Central memory CD8-positive, alpha-beta T cell (primary cell): Measurements from ENCODE around the gene TBC1D8B.
A peak's percentile ranks its signal among the peaks of the same experiment; 100 is the strongest.
"Not testable (repeated sequence)": the region's sequence is repeated elsewhere in the genome, so short reads cannot be mapped to it uniquely, and the experiment has no call there.

Experiments
- ATAC-seq: fragments of 150-1000 bp; cut with Tn5 transposase; replicated peaks from 2 replicates; pipeline ENCODE4 v1.10.0; 2022; ENCODE audit warnings: mild to moderate bottlenecking, moderate FRiP score, moderate number of reproducible peaks; ENCODE audit not compliant: poor library complexity, severe bottlenecking; ENCODE audit errors: extremely low read depth
- DNase-seq, 2 donors: peaks; one replicate each; pipeline ENCODE4 v3.0.0; 2021; ENCODE audit warnings: low spot score in 2 of 2
- H3K27ac Mint-ChIP-seq: one replicate; pipeline ENCODE4 v1.8.0; 2022; ENCODE audit warnings: low read depth, mild to moderate bottlenecking, moderate library complexity, mixed read lengths
- H3K27me3 Mint-ChIP-seq: one replicate; pipeline ENCODE4 v1.8.0; 2022; ENCODE audit warnings: mixed read lengths
- H3K36me3 Mint-ChIP-seq: one replicate; pipeline ENCODE4 v1.8.0; 2022; ENCODE audit warnings: mild to moderate bottlenecking, moderate library complexity, mixed read lengths; ENCODE audit not compliant: insufficient read depth
- H3K4me1 Mint-ChIP-seq: one replicate; pipeline ENCODE4 v1.8.0; 2022; ENCODE audit warnings: mixed read lengths
- H3K4me3 Mint-ChIP-seq: one replicate; pipeline ENCODE4 v1.8.0; 2022; ENCODE audit warnings: mild to moderate bottlenecking, moderate library complexity, mixed read lengths
- H3K9me3 Mint-ChIP-seq: one replicate; pipeline ENCODE4 v1.8.0; 2022; ENCODE audit warnings: mixed read lengths

Gene TBC1D8B

DNA sequence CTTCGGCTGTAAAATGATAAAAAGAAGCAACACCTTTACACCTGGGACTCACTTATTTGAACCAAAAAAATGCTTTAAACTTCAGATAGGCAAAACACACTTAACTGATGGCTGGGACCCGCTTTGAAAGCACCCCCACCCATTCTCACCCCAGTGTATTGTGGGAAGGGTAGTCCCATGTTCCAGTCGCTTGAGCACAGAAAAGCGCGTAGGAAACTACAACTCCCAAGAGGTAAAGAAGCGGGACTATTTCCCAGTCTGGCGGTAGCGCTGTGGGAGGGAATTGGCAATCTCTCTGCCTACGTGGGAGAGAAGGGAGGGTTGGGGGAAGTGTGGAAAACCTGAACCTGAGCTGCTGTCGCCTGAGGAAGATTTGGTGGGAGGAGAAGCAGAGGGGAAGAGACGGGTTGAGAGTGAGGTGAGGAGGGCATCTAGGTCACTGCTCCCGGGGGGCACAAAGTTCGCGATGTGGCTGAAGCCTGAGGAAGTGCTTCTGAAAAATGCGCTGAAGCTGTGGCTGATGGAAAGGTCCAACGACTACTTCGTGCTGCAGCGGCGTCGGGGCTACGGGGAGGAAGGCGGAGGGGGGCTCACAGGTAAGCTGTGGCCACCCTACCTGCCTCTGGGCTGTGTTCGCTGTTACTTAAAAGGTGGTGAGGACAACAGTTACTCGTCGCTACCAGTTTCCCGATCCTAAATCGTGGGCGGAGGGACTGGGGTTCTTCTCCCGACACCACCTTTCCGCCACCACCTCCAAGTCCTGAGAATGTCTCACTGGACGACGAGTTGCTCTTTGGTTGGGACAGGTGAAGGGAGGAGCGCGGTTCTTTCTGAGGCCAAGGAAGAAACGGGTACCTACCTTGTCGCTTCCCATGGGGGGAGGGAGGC, at the start of gene TBC1D8B:
TSS of gene TBC1D8B (plus strand) at position 286 of the 888 bp plus-strand sequence. CDS start at position 467, 181 bp downstream.
- no peaks in the 10 kb centered on the region for H3K36me3 Mint-ChIP-seq
- H3K4me3 Mint-ChIP-seq: peak within 1 kb of the TSS; percentile 84
- no peaks in the 10 kb centered on the region for H3K9me3 Mint-ChIP-seq
- peaks cover 12% of the 10 kb centered on the region for H3K4me1 Mint-ChIP-seq
- peaks cover 57% of the 10 kb centered on the region for H3K27me3 Mint-ChIP-seq
- no peak for DNase-seq
- H3K27ac Mint-ChIP-seq: no peak within 1 kb of the TSS
- ATAC-seq: peak; percentile 19

DNA sequence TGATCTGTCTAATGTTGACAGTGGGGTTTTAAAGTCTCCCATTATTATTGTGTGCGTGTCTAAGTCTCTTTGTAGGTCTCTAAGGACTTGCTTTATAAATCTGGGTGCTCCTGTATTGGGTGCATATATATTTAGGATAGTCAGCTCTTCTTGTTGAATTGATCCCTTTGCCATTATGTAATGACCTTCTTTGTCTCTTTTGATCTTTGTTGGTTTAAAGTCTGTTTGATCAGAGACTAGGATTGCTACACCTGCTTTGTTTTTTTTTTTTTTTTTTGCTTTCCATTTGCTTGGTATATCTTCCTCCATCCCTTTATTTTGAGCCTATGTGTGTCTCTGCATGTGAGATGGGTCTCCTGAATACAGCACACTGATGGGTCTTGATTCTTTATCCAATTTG, 33.2 kb upstream of the TBC1D8B start:
- H3K4me3 Mint-ChIP-seq: not testable (repeated sequence)

DNA sequence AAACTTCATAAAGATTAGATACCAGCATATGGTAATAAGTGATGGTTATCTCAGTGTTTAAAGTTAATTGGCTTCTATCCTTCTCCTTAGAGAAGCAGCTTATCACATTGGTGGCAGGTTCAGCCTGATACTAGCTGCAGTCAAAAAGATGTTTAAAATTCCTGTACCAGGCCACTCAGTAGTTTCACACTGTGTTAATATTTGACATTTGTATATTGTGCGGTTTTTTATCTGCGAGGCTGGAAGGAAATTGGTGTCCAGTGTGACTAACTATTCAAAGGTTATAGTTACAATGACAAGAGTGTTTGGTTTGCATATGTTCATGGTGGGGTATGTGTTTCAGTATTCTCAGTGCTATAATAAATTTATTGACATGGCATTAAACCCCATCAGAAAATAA, 27.5 kb upstream of the TBC1D8B start:
- no peak for DNase-seq
- no peak for ATAC-seq
- Mint-ChIP-seq H3K4me3 (no peak overlapping the region), H3K27me3 (peaks cover 14% of the 10 kb centered on the region), H3K27ac (no peak overlapping the region), H3K36me3 (no peaks in the 10 kb centered on the region), H3K4me1 (no peaks in the 10 kb centered on the region), H3K9me3 (no peaks in the 10 kb centered on the region)

More for the DNA sequence above, 33.2 kb upstream of the TBC1D8B start:
- ATAC-seq, H3K4me1 Mint-ChIP-seq, H3K36me3 Mint-ChIP-seq, H3K9me3 Mint-ChIP-seq, DNase-seq, H3K27me3 Mint-ChIP-seq, H3K27ac Mint-ChIP-seq: not testable (repeated sequence)

DNA sequence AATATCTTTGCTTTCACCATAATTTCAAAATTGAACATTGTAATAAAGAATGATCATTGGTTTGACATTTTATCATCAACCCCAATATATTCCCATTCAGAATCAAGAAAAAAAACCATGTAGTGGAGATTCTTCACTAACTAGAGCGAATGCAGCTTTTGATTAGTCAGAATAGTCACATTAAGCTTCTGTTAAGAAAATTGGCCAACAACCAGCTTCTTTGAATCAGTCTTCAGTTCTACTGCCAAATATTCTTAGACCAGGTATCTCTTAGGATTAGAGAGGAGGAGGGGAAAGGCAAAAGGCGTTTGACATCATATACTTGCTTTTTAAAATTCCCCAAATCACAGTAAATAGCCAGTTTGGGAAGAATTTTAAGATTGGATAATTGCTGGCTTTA, 22.2 kb upstream of the TBC1D8B start:
- H3K4me3 Mint-ChIP-seq: no peak overlapping the region
- ATAC-seq (no peak), DNase-seq (no peak)
- H3K4me1 Mint-ChIP-seq: no peaks in the 10 kb centered on the region
- peaks cover 5% of the 10 kb centered on the region for H3K27me3 Mint-ChIP-seq
- H3K36me3 Mint-ChIP-seq: no peaks in the 10 kb centered on the region
- H3K27ac Mint-ChIP-seq: no peak overlapping the region
- no peaks in the 10 kb centered on the region for H3K9me3 Mint-ChIP-seq

DNA sequence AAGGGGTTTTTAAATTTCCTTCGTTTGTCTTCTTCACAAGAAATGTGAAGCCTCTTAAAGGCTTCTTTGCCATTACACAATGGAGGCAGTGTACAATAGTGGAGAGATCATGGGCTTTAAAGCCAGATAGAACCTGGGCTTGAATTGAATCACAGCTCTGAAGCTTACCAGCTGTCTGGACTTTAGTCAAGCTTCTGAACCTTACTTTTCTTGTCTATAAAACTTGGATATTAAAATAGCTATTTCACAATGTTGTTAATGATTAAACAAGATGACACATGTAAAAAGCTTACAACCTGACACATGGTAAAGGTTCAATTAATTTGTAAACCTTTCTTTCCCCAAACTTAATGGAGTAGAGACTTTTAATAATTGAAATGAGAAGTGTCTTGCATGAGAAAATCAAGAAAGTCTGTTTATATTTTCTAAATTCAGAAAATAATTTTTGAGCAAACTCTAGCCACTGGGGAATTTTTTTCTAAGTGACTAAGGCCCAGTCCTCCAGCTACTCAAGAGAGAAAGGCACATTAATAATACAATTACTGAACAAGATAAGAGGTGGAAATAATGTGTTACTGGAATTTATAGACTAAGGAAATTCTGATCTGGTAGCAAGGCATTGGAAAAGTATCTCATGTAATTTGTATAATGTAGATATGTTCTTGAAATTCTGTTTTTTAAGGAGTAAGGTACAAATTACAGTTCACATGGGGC, 21.7 kb upstream of the TBC1D8B start:
- H3K27me3 Mint-ChIP-seq: peaks cover 11% of the 10 kb centered on the region
- no peaks in the 10 kb centered on the region for H3K9me3 Mint-ChIP-seq
- DNase-seq: no peak
- no peak overlapping the region for H3K4me3 Mint-ChIP-seq
- no peak for ATAC-seq
- H3K27ac Mint-ChIP-seq: no peak overlapping the region
- no peaks in the 10 kb centered on the region for H3K4me1 Mint-ChIP-seq
- H3K36me3 Mint-ChIP-seq: no peaks in the 10 kb centered on the region

DNA sequence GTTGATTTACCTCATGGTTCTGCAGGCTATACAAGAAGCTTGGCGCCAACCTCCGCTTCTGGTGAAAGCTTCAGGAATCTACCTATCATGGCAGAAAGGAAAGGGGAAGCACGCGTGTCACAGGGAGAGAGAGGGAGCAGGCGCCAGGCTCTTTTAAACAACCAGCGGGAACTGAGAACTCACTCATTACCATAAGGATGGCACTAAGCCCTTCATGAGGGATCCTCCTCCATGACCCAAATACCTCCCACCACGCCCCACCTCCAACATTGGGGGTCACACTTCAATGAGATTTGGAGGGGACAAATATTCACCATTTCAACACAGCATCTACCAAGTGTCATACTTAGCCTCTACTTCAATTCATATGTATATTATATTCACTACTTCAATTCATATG, 18.8 kb upstream of the TBC1D8B start:
- Mint-ChIP-seq H3K27me3 (peaks cover 13% of the 10 kb centered on the region), H3K27ac (no peak overlapping the region), H3K4me1 (no peaks in the 10 kb centered on the region), H3K9me3 (no peaks in the 10 kb centered on the region), H3K4me3 (no peak overlapping the region), H3K36me3 (no peaks in the 10 kb centered on the region)
- DNase-seq (no peak), ATAC-seq (no peak)

DNA sequence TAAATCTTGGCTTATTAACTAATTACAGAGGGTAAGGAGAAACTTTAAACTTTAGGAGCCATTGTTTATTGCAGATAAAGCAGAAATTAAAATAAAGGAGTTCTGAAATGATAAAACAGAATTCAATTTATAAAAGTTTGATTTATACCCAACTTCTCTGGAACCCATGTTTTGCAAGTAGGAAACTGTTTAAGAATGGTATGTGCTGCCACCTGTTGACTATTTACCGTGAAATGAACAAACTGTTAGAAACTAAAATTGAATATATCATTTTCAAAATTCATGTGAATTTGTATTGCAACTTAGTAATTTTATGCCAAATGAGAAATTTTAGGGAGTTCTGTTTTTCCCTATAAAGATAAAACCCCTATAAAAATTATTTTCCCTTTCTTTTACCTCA, 11.0 kb upstream of the TBC1D8B start:
- Mint-ChIP-seq H3K4me3 (no peak overlapping the region), H3K36me3 (no peaks in the 10 kb centered on the region)
- DNase-seq: no peak

DNA sequence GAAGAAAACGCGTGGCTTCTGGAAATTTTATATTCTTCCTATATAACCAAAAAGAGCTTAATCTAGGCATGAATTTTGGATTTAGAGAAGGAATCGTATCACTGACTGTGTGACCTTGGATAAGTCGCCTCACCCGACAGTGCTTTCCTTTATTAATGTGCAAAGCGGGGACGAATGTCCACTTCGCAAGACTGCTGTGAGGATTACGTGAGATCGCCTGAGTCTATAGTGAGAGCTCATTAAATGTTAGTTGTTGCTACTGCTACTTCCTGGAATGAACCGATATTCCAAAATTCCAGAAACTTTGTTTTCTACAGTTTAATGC, 448 bp upstream of the TBC1D8B start:
- no peaks in the 10 kb centered on the region for H3K9me3 Mint-ChIP-seq
- H3K4me1 Mint-ChIP-seq: peaks cover 12% of the 10 kb centered on the region
- no peak overlapping the region for H3K27ac Mint-ChIP-seq
- peaks cover 54% of the 10 kb centered on the region for H3K27me3 Mint-ChIP-seq
- ATAC-seq: no peak
- DNase-seq: no peak
- H3K4me3 Mint-ChIP-seq: peak overlapping the region; percentile 84
- H3K36me3 Mint-ChIP-seq: no peaks in the 10 kb centered on the region

More for the DNA sequence above, 11.0 kb upstream of the TBC1D8B start:
- H3K27ac Mint-ChIP-seq: no peak overlapping the region
- no peaks in the 10 kb centered on the region for H3K4me1 Mint-ChIP-seq
- H3K9me3 Mint-ChIP-seq: no peaks in the 10 kb centered on the region
- ATAC-seq: no peak
- H3K27me3 Mint-ChIP-seq: no peaks in the 10 kb centered on the region

DNA sequence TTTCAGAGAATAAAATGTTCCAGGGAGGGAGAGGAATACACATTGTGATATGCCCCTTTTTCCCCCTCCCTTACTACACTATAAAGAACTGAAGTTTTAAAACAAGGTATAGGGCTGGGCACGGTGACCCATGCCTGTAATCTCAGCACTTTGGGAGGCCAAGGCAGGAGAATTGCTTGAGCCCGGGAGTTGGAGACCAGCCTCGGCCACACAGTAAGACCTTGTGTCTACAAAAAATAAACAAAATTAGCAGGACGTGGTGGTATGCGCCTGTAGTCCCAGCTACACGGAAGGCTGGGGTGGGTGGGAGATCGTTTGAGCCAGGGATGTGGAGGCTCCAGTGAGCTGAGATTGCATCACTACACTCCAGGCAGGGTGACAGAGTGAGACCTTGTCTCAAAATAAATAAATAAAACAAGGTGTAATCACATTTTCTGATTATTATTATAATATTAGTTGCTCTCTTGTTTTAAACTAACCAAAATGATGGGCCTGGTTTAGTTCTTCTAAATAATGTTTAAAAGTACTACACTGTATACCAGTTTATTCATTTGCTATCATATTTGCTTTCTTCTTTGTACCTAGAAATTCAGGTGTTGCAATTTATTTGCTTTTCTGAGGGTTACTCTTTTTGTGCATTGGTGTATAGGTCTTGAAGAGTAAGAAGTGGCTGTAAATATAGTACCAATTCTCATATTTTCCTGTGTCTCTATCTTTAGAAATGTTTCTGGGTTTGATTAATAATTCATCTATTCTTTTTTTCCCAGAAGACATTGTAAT, 8.8 kb downstream of the TBC1D8B start:
- Mint-ChIP-seq H3K36me3 (no peaks in the 10 kb centered on the region), H3K27me3 (peaks cover 19% of the 10 kb centered on the region), H3K27ac (no peak overlapping the region), H3K4me1 (no peaks in the 10 kb centered on the region), H3K4me3 (no peak overlapping the region), H3K9me3 (no peaks in the 10 kb centered on the region)
- no peak for DNase-seq
- ATAC-seq: no peak

DNA sequence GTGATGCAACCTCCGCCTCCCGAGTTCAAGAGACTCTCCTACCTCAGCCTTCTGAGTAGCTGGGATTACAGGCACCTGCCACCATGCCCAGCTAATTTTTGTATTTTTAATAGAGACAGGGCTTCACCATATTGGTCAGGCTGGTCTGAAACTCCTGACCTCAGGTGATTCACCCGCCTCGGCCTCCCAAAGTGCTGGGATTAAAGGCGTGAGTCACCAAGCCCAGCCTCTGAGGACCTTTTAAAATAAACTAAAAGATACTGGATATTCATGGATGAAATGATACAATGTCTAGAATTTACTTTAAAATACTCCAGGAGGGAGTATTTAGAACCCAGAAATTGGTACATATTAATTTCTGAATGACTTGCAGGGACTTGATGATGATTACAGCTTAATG, 10.5 kb downstream of the TBC1D8B start:
- not testable (repeated sequence) for ATAC-seq, H3K27me3 Mint-ChIP-seq, DNase-seq, H3K4me3 Mint-ChIP-seq, H3K4me1 Mint-ChIP-seq, H3K9me3 Mint-ChIP-seq, H3K27ac Mint-ChIP-seq, H3K36me3 Mint-ChIP-seq

DNA sequence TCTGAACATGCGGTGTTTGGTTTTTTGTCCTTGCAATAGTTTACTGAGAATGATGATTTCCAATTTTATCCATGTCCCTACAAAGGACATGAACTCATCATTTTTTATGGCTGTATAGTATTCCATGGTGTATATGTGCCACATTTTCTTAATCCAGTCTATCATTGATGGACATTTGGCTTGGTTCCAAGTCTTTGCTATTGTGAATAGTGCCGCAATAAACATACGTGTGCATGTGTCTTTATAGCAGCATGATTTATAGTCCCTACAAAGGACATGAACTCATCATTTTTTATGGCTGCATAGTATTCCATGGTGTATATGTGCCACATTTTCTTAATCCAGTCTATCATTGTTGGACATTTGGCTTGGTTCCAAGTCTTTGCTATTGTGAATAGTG, 11.6 kb downstream of the TBC1D8B start:
- not testable (repeated sequence) for ATAC-seq, DNase-seq, H3K27ac Mint-ChIP-seq, H3K4me3 Mint-ChIP-seq, H3K27me3 Mint-ChIP-seq, H3K36me3 Mint-ChIP-seq, H3K9me3 Mint-ChIP-seq, H3K4me1 Mint-ChIP-seq

DNA sequence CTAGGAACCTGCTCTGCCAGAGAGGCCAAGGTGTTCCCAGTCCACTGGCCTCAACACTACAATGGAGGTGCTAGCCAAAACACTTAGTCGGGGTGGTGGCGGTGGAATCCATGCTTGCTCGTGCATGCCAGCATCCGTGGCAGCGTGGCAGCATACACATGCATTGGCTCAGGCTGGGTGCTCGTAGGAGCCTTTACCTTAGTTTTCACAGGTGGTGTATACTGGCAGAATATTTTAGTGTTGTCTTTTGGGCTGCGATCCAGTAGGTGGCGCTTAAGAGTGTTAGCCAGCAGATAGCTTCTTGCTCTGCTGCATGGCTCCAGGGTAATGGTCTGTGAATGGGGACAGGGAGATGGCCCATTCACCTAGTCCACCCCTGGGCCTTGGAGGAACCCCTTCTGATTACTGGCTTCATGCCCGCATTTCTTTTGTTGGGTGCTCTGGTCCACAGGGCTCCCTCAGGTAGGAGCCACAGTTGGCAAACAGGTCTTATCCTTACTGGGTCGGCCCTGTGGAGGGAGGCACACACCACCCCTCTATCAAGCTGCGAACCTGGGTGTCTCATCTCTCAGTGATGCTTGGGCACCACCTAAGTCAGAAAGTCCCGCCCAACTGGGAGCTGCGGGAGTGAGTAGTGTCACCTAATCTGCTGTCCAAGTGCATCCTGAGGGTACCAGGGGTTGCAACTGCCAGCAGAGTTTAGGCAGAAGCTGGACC, 60.7 kb downstream of the TBC1D8B start:
- Mint-ChIP-seq H3K4me1 (no peaks in the 10 kb centered on the region), H3K27ac (no peak overlapping the region), H3K9me3 (no peaks in the 10 kb centered on the region), H3K36me3 (no peaks in the 10 kb centered on the region), H3K27me3 (peaks cover 26% of the 10 kb centered on the region), H3K4me3 (no peak overlapping the region)
- no peak for DNase-seq
- ATAC-seq: no peak
